Astrocyte (in vitro differentiated cells and primary cell): ENCODE measurements around the gene ABCC1.

Experiments
- CTCF ChIP-seq: IDR thresholded peaks from 2 replicates; pipeline ENCODE4 v1.5.1; 2011; ENCODE audit warnings: low read depth, mild to moderate bottlenecking, inconsistent platforms, low read length, moderate library complexity; ENCODE audit not compliant: insufficient read depth
- EZH2 ChIP-seq: IDR thresholded peaks from 2 replicates; pipeline ENCODE4 v1.6.1; 2012; ENCODE audit warnings: mild to moderate bottlenecking, low read length, inconsistent platforms; ENCODE audit not compliant: insufficient read depth

GRCh38 chr16:16028311-16028999, 79.0 kb downstream of the ABCC1 start:
- TF ChIP-seq CTCF (no peak), EZH2 (no peak)
